ENCODE results near the gene PKN1. TPM values are rescaled to one million over a fixed set of nuclear protein-coding genes. Genes with fewer than 3 reads are reported as not detected.

PKN1 gene
- total and polyA plus RNA-seq, 2 of the 13 experiments (the other 11 are each of a cell fraction or from before 2014, with no cell fraction given), result 45.7 to 54.5 TPM

DNA sequence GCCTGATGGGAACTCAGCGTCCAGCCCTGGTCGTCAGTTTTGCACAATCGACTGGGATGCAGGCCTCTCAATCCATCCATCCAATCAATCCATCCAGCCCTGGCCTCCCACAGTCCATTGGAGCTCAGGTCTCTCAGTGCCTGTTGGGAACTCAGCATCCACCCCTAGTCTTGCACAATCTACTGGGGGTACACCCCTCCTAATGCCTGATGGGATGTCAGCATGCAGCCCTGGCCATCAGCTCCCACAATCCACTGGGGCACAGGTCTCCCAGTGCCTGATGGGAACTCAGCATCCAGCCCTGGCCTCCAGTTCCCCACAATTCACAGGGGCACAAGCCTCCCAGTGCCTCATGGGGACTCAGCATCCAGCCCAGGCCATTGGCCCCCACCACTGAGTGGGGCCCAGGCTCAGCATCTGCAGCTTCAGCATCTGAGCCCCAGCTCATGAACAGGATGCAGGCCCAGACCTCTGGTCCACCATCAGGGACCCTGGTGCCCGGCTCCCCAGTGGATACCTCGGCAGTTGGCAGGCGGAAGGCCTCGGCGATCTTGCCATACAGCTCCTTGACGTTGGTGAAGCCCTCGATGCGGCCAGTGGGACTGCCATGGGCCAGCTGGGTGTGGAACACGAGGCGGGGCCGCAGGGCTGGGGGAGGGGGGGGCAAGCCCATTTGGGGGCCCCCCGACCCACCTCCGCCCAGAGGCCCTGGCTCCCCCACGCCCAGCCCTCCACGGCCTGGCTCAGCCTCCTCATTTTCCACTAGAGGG lies 49.3 kb downstream of the PKN1 start:
- FAIRE-seq (no peak), ATAC-seq (no peak), DNase-seq (ENCODE audit: low spot score) (no peak)
- no peaks in the 10 kb centered on the region for H3K79me2 ChIP-seq (ENCODE audit: insufficient read depth, low read length)
- ChIA-PET POLR2A (no interaction called here), CTCF (ENCODE audit: low intra/inter-chr PET ratio, low total read pairs) (no interaction called here)
- intact Hi-C loops (cut with micrococcal nuclease; ENCODE audit: unreplicated experiment), result no loop called here
- peaks cover 4 to 17% of the 10 kb centered on the region in 2 experiments; a peak in 3 of 5 replicates for H3K36me3 ChIP-seq (replicated peaks in 1 of 2; ENCODE audit: control insufficient read depth in 1 of 2, insufficient read depth in 2 of 2, low read length in 2 of 2)
- no peak overlapping the region for H3K9ac ChIP-seq (ENCODE audit: insufficient read depth, low read depth, low read length)
- H2AFZ ChIP-seq (ENCODE audit: low read length), result no peak overlapping the region
- no peaks in the 10 kb centered on the region for H3K27me3 ChIP-seq (ENCODE audit: control insufficient read depth in 1 of 2, insufficient read depth in 2 of 2, low read length in 2 of 2)
- no peaks in the 10 kb centered on the region for H3K9me3 ChIP-seq (ENCODE audit: low read length)
- no peak overlapping the region for H3K4me2 ChIP-seq (ENCODE audit: low read depth, low read length)
- H4K20me1 ChIP-seq (ENCODE audit: insufficient read depth, low read length), result no peaks in the 10 kb centered on the region
- H3K4me3 ChIP-seq (replicated peaks in 1 of 3; ENCODE audit: insufficient read depth in 1 of 3, low read depth in 2 of 3, low read length in 3 of 3), result no peak overlapping the region
- H3K27ac ChIP-seq (ENCODE audit: extremely low read length, insufficient read depth, low read length), result no peak overlapping the region
- no peaks in the 10 kb centered on the region for H3K4me1 ChIP-seq (ENCODE audit: insufficient read depth, low read length)
- in situ Hi-C loops (cut with HindIII; ENCODE audit: extremely low pct_ligation_motif_present, low pct_unique_long_range_greater_than_20kb), result no loop called here
- TF ChIP-seq ZNF143 (CRISPR knock-in tag; IDR thresholded peaks at IDR 0.05) (0 out of 2 replicates have a peak, but pooled peaks have one; percentile 29), ZBTB7A (CRISPR knock-in tag; IDR thresholded peaks at IDR 0.05) (no peak), HNRNPK (IDR thresholded peaks at IDR 0.05; ENCODE audit: low read depth, low read length, poor library complexity, severe bottlenecking) (no peak), TRIM24 (CRISPR knock-in tag; IDR thresholded peaks at IDR 0.05) (no peak), ZNF44 (CRISPR knock-in tag; IDR thresholded peaks at IDR 0.05) (no peak), ZNF7 (CRISPR knock-in tag; IDR thresholded peaks at IDR 0.05) (no peak), ZNF850 (CRISPR knock-in tag; conservative IDR thresholded peaks at IDR 0.05) (no peak), CEBPB (IDR thresholded peaks at IDR 0.05; ENCODE audit: borderline replicate concordance, low read depth, low read length) (peak; percentile 46; the same call in 1 of the 2 replicates)
- TF ChIP-seq, protein P1, sequence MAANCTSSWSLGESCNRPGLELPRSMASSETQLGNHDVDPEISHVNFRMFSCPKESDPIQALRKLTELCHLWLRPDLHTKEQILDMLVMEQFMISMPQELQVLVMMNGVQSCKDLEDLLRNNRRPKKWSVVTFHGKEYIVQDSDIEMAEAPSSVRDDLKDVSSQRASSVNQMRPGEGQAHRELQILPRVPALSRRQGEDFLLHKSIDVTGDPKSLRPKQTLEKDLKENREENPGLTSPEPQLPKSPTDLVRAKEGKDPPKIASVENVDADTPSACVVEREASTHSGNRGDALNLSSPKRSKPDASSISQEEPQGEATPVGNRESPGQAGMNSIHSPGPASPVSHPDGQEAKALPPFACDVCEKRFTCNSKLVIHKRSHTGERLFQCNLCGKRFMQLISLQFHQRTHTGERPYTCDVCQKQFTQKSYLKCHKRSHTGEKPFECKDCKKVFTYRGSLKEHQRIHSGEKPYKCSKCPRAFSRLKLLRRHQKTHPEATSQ (CRISPR knock-in tag; IDR thresholded peaks at IDR 0.05; ENCODE audit: borderline replicate concordance), result no peak
- no TSS peak for BruUV-seq (replicated peaks)
- WGBS (ENCODE audit: low lambda C conversion rate), result 93% methylated on average over 3 of the region's 18 CpGs

All from HepG2 (cell line).